CD1c-positive myeloid dendritic cell (primary cell): ENCODE results near the gene PLIN4.

Source experiments
- DNase-seq: peaks from one replicate; pipeline ENCODE4 v3.0.0-alpha.2; 2016; ENCODE audit errors: extremely low spot score

The PLIN4 gene

DNA sequence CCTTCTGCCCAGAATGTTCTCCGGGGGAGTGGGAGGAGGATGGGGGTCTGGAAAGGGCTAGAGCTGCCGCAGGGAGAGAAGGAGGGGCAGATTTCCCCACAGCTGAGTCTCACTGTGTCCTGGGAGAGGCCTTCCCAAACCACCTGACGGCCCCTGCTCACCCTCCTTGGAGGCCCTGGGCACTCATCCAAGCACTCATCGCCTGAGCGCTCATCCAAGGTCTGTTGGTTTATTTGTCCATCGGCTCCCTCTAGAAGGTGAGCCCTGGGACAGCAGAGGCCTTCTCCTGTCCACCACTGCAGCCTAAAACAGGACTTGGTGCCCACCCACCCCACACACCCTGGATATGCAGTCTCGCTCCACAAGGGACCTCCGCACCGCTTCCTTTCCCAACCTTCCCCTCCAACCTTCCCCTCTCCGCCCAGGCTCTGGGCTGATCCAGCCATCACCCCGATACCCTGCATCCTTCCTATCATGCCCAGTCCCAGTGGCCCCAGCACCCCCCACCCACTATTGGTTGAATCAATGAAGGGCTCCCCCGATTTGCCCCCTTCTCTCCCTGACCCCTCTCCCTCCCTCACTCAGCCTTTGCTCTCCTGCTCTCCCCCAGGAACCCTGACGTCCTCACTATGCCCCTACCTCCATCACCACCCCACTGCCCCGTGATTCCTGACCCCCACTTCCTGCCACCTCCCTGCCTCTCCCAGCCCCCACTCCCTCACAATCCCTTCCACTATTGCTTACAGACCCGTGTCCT lies 62.4 kb downstream of the PLIN4 start:
- DNase-seq, result no peak

GRCh38 chr19:4454747-4455718 lies 63.3 kb downstream of the PLIN4 start:
- DNase-seq, result no peak

DNA sequence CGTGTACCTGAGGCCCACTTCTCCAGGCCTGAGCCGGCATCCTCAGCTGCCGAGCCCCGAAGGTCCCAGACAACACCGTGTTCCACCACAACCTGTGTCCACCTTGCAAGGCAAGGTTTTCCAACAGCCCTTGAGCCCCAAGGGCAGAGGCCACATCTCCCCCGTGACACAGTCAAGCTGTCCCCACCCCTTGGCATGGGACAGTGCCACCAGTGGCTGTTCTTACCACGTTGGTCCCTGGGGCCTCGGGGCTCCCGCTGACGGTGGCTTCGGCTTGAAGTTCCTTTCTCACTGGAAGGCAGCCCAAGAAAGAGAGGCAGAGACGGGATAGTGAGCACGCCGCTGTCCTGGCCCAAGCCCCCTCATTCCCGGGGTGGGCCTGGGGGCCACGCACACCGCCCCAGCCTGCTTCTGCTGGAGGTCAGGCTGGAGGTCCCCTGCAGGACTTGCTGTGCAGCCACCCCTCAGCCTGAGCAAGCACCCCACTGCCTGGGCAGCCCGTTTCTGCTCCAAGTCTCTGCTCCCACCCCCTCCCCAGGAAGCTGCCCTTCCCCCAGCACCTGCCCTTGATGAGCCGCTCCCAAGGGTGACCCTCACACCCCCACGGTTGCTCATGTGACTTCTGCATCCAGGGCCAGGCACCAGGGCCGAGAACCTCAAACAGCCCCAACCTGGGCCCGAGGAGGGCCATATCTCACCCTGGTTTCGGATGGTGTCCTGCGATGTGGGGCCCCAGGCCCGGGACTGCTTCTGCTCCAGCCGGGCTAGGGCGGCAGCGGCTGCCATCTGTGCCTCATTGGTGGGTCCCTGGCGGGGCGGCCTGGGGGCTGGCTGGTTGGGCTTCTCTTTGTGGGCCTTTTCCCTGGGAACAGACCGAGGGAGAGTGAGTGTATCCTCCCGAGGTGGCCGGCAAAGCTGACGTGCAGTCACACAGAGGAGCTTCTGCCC lies 64.8 kb downstream of the PLIN4 start:
- DNase-seq, result no peak

GRCh38 chr19:4452230-4452990 lies 65.9 kb downstream of the PLIN4 start:
- DNase-seq, result peak; percentile 68
